Ascending aorta (tissue), 2 donors: ENCODE measurements around the gene PTPRN2. TPM values are rescaled to one million over a fixed set of nuclear protein-coding genes. Genes with fewer than 3 reads are reported as not detected.
A peak's percentile ranks its signal among the peaks of the same experiment; 100 is the strongest.

ENCODE experiments used
- DNase-seq, 2 donors: peaks; one replicate each; pipeline ENCODE4 v3.0.0-alpha.2; 2019; ENCODE audit warnings: low spot score in 2 of 2
- H3K27ac ChIP-seq, 2 donors: fragments of 200-600 bp; sonication (generic); one replicate each; pipeline ENCODE4 v1.5.1; 2016 to 2017; ENCODE audit warnings: mild to moderate bottlenecking in 1 of 2
- H3K27me3 ChIP-seq: fragments of 200-600 bp; sonication (generic); one replicate; pipeline ENCODE4 v1.5.1; 2017
- H3K36me3 ChIP-seq, 2 donors: fragments of 200-600 bp; sonication (generic); one replicate each; pipeline ENCODE4 v1.5.1; 2016
- H3K4me1 ChIP-seq, 2 donors: fragments of 200-600 bp; sonication (generic); one replicate each; pipeline ENCODE4 v1.5.1; 2016 to 2017; ENCODE audit warnings: mild to moderate bottlenecking in 1 of 2
- H3K4me3 ChIP-seq, 2 donors: fragments of 200-600 bp; sonication (generic); one replicate each; pipeline ENCODE4 v1.5.1; 2016 to 2017; ENCODE audit warnings: mild to moderate bottlenecking in 1 of 2
- H3K9me3 ChIP-seq, 2 donors: fragments of 200-600 bp; sonication (generic); one replicate each; pipeline ENCODE4 v1.5.1; 2016
- CTCF ChIP-seq, 3 experiments: fragments of 200-600 bp in 2 of 3; fragments of 450-650 bp in 1 of 3; sonication (generic) in 2 of 3; IDR thresholded peaks; one replicate each; pipeline ENCODE4 v1.5.1; 2016 to 2019; ENCODE audit warnings: antibody characterized with exemption in 3 of 3, mild to moderate bottlenecking in 1 of 3, moderate library complexity in 1 of 3
- intact Hi-C: fragments of 100-400 bp; cut with DNase I; formaldehyde crosslinking; loops from one replicate; pipeline ENCODE4 v1.15.1; 2023
- total RNA-seq: library from RNA; depleted of rRNA; stranded (reverse); fragments of >200 nt; gene quantifications from one replicate; pipeline ENCODE4 v1.1.0, GENCODE V29; 2016

Gene PTPRN2
- total RNA-seq, 1 donor from 2014 or later, result 7.3 TPM

GRCh38 chr7:157619753-157620525 lies 967.7 kb downstream of the PTPRN2 start:
- Histone ChIP-seq H3K4me1 (no peaks in the 10 kb centered on the region), H3K36me3 (no peaks in the 10 kb centered on the region), H3K9me3 (no peaks in the 10 kb centered on the region), H3K27me3 (no peaks in the 10 kb centered on the region), H3K4me3 (no peak overlapping the region), H3K27ac (no peak overlapping the region)
- TF ChIP-seq CTCF (IDR thresholded peaks at IDR 0.05), result no peak
- intact Hi-C loops, result no loop called here
- DNase-seq, result peak in 1 of 2 donors; percentile 35

GRCh38 chr7:157618823-157619606 lies 968.6 kb downstream of the PTPRN2 start:
- intact Hi-C loops, result no loop called here
- DNase-seq, result peak in 1 of 2 donors; percentile 35
- no peaks in the 10 kb centered on the region for H3K9me3 ChIP-seq

DNA sequence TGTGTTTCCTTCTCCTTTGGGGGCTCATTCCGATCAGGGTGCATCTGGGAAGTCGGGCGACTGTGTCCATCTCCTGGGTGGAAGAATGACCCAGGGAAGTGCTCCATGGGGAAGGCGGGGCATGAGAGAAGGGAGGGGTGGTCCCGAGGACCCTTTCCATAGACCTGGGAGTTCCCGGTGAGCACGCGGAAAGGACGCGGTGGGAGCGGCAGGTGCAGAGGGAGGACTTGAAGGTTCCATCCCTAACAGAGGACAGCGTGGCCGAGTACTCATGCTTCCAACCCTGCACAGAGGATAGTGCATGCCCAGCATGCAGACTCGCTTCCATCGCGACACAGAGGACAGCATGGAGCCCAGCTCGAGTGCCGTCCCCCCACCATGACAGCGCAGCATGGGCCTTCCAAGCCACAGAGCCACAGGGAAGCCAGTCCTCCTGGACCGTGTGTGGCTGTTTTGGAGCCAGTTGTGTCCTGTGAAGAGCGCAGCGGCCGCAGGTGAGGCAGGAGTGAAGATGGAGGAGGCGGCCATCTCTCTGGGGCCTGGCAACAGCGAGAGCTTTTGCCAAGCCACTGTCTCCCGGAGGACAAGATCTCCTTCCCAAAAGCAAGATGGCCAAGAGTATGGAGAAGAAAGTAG lies 969.4 kb downstream of the PTPRN2 start:
- DNase-seq, result peak in 1 of 2 donors; percentile 44
- Histone ChIP-seq H3K4me3 (no peak overlapping the region), H3K27me3 (peaks cover under 1% of the 10 kb centered on the region), H3K4me1 (no peaks in the 10 kb centered on the region), H3K36me3 (no peaks in the 10 kb centered on the region), H3K9me3 (no peaks in the 10 kb centered on the region), H3K27ac (no peak overlapping the region)
- TF ChIP-seq CTCF (IDR thresholded peaks at IDR 0.05), result no peak
- intact Hi-C loops, result no loop called here

More at GRCh38 chr7:157618823-157619606, 968.6 kb downstream of the PTPRN2 start:
- no peaks in the 10 kb centered on the region for H3K36me3 ChIP-seq
- no peaks in the 10 kb centered on the region for H3K27me3 ChIP-seq
- no peaks in the 10 kb centered on the region for H3K4me1 ChIP-seq
- TF ChIP-seq CTCF (IDR thresholded peaks at IDR 0.05), result no peak
- no peak overlapping the region for H3K27ac ChIP-seq
- no peak overlapping the region for H3K4me3 ChIP-seq

GRCh38 chr7:157617401-157617800 lies 970.2 kb downstream of the PTPRN2 start:
- Histone ChIP-seq H3K9me3 (no peaks in the 10 kb centered on the region), H3K36me3 (no peaks in the 10 kb centered on the region), H3K27ac (no peak overlapping the region), H3K4me3 (no peak overlapping the region), H3K27me3 (peaks cover 6% of the 10 kb centered on the region), H3K4me1 (no peaks in the 10 kb centered on the region)
- no peak for TF ChIP-seq CTCF (IDR thresholded peaks at IDR 0.05)
- intact Hi-C loops, result no loop called here
- DNase-seq, result peak in 1 of 2 donors; percentile 40

- no peaks in the 10 kb centered on the region for H3K9me3 ChIP-seq
- H3K4me3 ChIP-seq, result no peak overlapping the region
- DNase-seq, result peak in 1 of 2 donors; percentile 34
- no peaks in the 10 kb centered on the region for H3K4me1 ChIP-seq
- TF ChIP-seq CTCF (IDR thresholded peaks at IDR 0.05), result no peak
- no peaks in the 10 kb centered on the region for H3K36me3 ChIP-seq
- H3K27ac ChIP-seq, result no peak overlapping the region
- peaks cover 6% of the 10 kb centered on the region for H3K27me3 ChIP-seq
- intact Hi-C loops, result no loop called here
Observed at GRCh38 chr7:157616931-157617330, 970.7 kb downstream of the PTPRN2 start.
